BJ (cell line): Measurements from ENCODE around the gene SEMA6D. TPM values are rescaled to one million over a fixed set of nuclear protein-coding genes. Genes with fewer than 3 reads are reported as not detected.

Experiments used
- CTCF ChIA-PET: fragments of 350-600 bp; formaldehyde crosslinking; extraction: SDS; loops from one replicate; lab custom pipeline; 2021; ENCODE audit warnings: antibody characterized with exemption, inconsistent platforms; lab: Yijun Ruan, JAX
- POLR2A ChIA-PET: fragments of 300-600 bp; sonication (Branson Sonifier 250); formaldehyde crosslinking; extraction: SDS; loops from one replicate; lab custom pipeline; 2021; ENCODE audit warnings: antibody characterized with exemption; lab: Charles Lee
- DNase-seq: peaks from one replicate; pipeline ENCODE4 v3.0.0-alpha.2; 2011; ENCODE audit warnings: low read depth
- H3K27me3 ChIP-seq: 2 replicates; pipeline ENCODE4 v1.6.0; 2011; ENCODE audit warnings: low read length; ENCODE audit not compliant: control insufficient read depth, insufficient read depth
- H3K36me3 ChIP-seq: 2 replicates; pipeline ENCODE4 v1.5.1; 2011; ENCODE audit warnings: low read length; ENCODE audit not compliant: control insufficient read depth, insufficient read depth
- H3K4me3 ChIP-seq: 2 replicates; pipeline ENCODE4 v1.5.1; 2011; ENCODE audit warnings: low read depth, mild to moderate bottlenecking, control low read depth, low read length
- CTCF ChIP-seq: IDR thresholded peaks from 2 replicates; pipeline ENCODE4 v1.5.1; 2011; ENCODE audit warnings: low read depth, mild to moderate bottlenecking, control low read depth, inconsistent platforms, low read length, moderate library complexity; ENCODE audit not compliant: insufficient read depth
- polyA plus RNA-seq: library from polyadenylated mRNA; depleted of rRNA; stranded (reverse); fragments of >200 nt; gene quantifications from 2 replicates; pipeline ENCODE4 v1.2.3, GENCODE V29; 2011

Gene SEMA6D
- polyA plus RNA-seq, 1 experiment, result 1.1 TPM

GRCh38 chr15:47724346-47724745 is 7.0 kb downstream of the SEMA6D start:
- Histone ChIP-seq H3K4me3 (no peak overlapping the region), H3K36me3 (no peaks in the 10 kb centered on the region), H3K27me3 (peaks cover 2% of the 10 kb centered on the region)
- no peak for TF ChIP-seq CTCF
- POLR2A ChIA-PET, result interaction anchor here (0.7 kb wide), 1 partner anchor 291 kb away, joined by 4 read pairs; no protein-coding TSS in a partner anchor
- CTCF ChIA-PET, result interaction anchor here (0.8 to 1.2 kb wide), 3 partner anchors 7 to 530 kb away, joined by 3 to 4 read pairs (median 4); partner anchors contain the start of gene SEMA6D
- no peak for DNase-seq

GRCh38 chr15:47725051-47725450 is 7.7 kb downstream of the SEMA6D start:
- TF ChIP-seq CTCF, result no peak
- no peak overlapping the region for H3K4me3 ChIP-seq
- ChIA-PET POLR2A (no interaction called here), CTCF (interaction anchor here (1.1 kb wide), 1 partner anchor 8 kb away, joined by 4 read pairs; the partner anchor contains the start of gene SEMA6D)
- H3K36me3 ChIP-seq, result no peaks in the 10 kb centered on the region
- DNase-seq, result no peak
- H3K27me3 ChIP-seq, result peaks cover 2% of the 10 kb centered on the region

- no peak for DNase-seq
- H3K27me3 ChIP-seq, result no peaks in the 10 kb centered on the region; the same call in none of the 2 replicates
- no peaks in the 10 kb centered on the region for H3K36me3 ChIP-seq
- CTCF ChIA-PET, result interaction anchor here (1.5 to 2.2 kb wide), 2 partner anchors 8 to 10 kb away, joined by 3 to 7 read pairs; partner anchors contain the start of gene SEMA6D
- POLR2A ChIA-PET, result no interaction called here
- TF ChIP-seq CTCF, result no peak
- H3K4me3 ChIP-seq, result no peak overlapping the region
Measured at GRCh38 chr15:47725906-47726305, 8.6 kb downstream of the SEMA6D start.

GRCh38 chr15:47726399-47726823 is 9.1 kb downstream of the SEMA6D start:
- H3K4me3 ChIP-seq, result no peak overlapping the region
- DNase-seq, result no peak
- H3K27me3 ChIP-seq, result no peaks in the 10 kb centered on the region; the same call in none of the 2 replicates
- ChIA-PET CTCF (interaction anchor here (0.6 to 2.2 kb wide), 3 partner anchors 9 to 1594 kb away, joined by 3 to 7 read pairs (median 3); partner anchors contain the start of gene SEMA6D), POLR2A (no interaction called here)
- TF ChIP-seq CTCF, result no peak
- H3K36me3 ChIP-seq, result no peaks in the 10 kb centered on the region

- DNase-seq, result no peak
- ChIA-PET CTCF (interaction anchor here (0.6 to 2.2 kb wide), 3 partner anchors 9 to 1595 kb away, joined by 3 to 7 read pairs (median 3); partner anchors contain the start of gene SEMA6D), POLR2A (no interaction called here)
- Histone ChIP-seq H3K4me3 (no peak overlapping the region), H3K27me3 (no peaks in the 10 kb centered on the region; the same call in none of the 2 replicates), H3K36me3 (no peaks in the 10 kb centered on the region)
- no peak for TF ChIP-seq CTCF
Measured at GRCh38 chr15:47727137-47727536, 9.8 kb downstream of the SEMA6D start.
